ENCODE data around the gene GTF2E1.
A peak's percentile ranks its signal among the peaks of the same experiment; 100 is the strongest.
"Not testable (repeated sequence)": the region's sequence is repeated elsewhere in the genome, so short reads cannot be mapped to it uniquely, and the experiment has no call there.

Gene GTF2E1

GRCh38 chr3:120708408-120708807 lies 34.1 kb upstream of the GTF2E1 start:
- no peak overlapping the region for H3K27ac ChIP-seq
- H3K4me3 ChIP-seq (ENCODE audit: low read depth, low read length): no peak overlapping the region
- DNase-seq: no peak
- no peak for TF ChIP-seq CTCF (IDR thresholded peaks at IDR 0.05; ENCODE audit: low read depth, low read length)
- H3K27me3 ChIP-seq (ENCODE audit: insufficient read depth, low read depth, severe bottlenecking): no peaks in the 10 kb centered on the region
- no peaks in the 10 kb centered on the region for H3K9me3 ChIP-seq (ENCODE audit: severe bottlenecking)
- peaks cover 7% of the 10 kb centered on the region; the same call in 1 of the 2 replicates for H3K36me3 ChIP-seq

- Histone ChIP-seq H3K27ac (peak overlapping the region; percentile 69), H3K4me3 (ENCODE audit: low read depth, low read length) (peak overlapping the region; percentile 42), H3K27me3 (ENCODE audit: insufficient read depth, low read depth, severe bottlenecking) (no peaks in the 10 kb centered on the region), H3K36me3 (0 out of 2 replicates have a peak, but pooled peaks cover 6% of the 10 kb centered on the region), H3K9me3 (ENCODE audit: severe bottlenecking) (no peaks in the 10 kb centered on the region)
- DNase-seq: peak; percentile 30
- no peak for TF ChIP-seq CTCF (IDR thresholded peaks at IDR 0.05; ENCODE audit: low read depth, low read length)
Observed at GRCh38 chr3:120710369-120710768, 32.2 kb upstream of the GTF2E1 start.

- Histone ChIP-seq H3K4me3 (ENCODE audit: low read depth, low read length) (no peak overlapping the region), H3K9me3 (ENCODE audit: severe bottlenecking) (no peaks in the 10 kb centered on the region), H3K36me3 (peaks cover 2% of the 10 kb centered on the region; the same call in 1 of the 2 replicates), H3K27ac (no peak overlapping the region), H3K27me3 (ENCODE audit: insufficient read depth, low read depth, severe bottlenecking) (no peaks in the 10 kb centered on the region)
- no peak for TF ChIP-seq CTCF (IDR thresholded peaks at IDR 0.05; ENCODE audit: low read depth, low read length)
- no peak for DNase-seq
Observed at GRCh38 chr3:120713262-120713661, 29.3 kb upstream of the GTF2E1 start.

GRCh38 chr3:120719167-120719834 lies 23.2 kb upstream of the GTF2E1 start:
- DNase-seq: peak; percentile 36
- not testable (repeated sequence) for H3K36me3 ChIP-seq; H3K9me3 ChIP-seq (ENCODE audit: severe bottlenecking); H3K27me3 ChIP-seq (ENCODE audit: insufficient read depth, low read depth, severe bottlenecking); H3K4me3 ChIP-seq (ENCODE audit: low read depth, low read length)
- peak overlapping the region; percentile 54 for H3K27ac ChIP-seq

GRCh38 chr3:120726791-120727190 lies 15.8 kb upstream of the GTF2E1 start:
- H3K27ac ChIP-seq: no peak overlapping the region
- no peak for DNase-seq
- H3K4me3 ChIP-seq (ENCODE audit: low read depth, low read length): no peak overlapping the region
- H3K9me3 ChIP-seq (ENCODE audit: severe bottlenecking): no peaks in the 10 kb centered on the region
- H3K36me3 ChIP-seq: no peaks in the 10 kb centered on the region; the same call in 1 of the 2 replicates
- TF ChIP-seq CTCF (IDR thresholded peaks at IDR 0.05; ENCODE audit: low read depth, low read length): no peak
- no peaks in the 10 kb centered on the region for H3K27me3 ChIP-seq (ENCODE audit: insufficient read depth, low read depth, severe bottlenecking)

GRCh38 chr3:120730576-120731542 lies 11.7 kb upstream of the GTF2E1 start:
- Histone ChIP-seq H3K36me3 (no peaks in the 10 kb centered on the region; the same call in 1 of the 2 replicates), H3K9me3 (ENCODE audit: severe bottlenecking) (no peaks in the 10 kb centered on the region), H3K27ac (no peak overlapping the region), H3K27me3 (ENCODE audit: insufficient read depth, low read depth, severe bottlenecking) (no peaks in the 10 kb centered on the region), H3K4me3 (ENCODE audit: low read depth, low read length) (no peak overlapping the region)
- no peak for TF ChIP-seq CTCF (IDR thresholded peaks at IDR 0.05; ENCODE audit: low read depth, low read length)
- no peak for DNase-seq

GRCh38 chr3:120738006-120738405 lies 4.5 kb upstream of the GTF2E1 start:
- not testable (repeated sequence) for H3K36me3 ChIP-seq; H3K27me3 ChIP-seq (ENCODE audit: insufficient read depth, low read depth, severe bottlenecking); H3K27ac ChIP-seq; DNase-seq; H3K4me3 ChIP-seq (ENCODE audit: low read depth, low read length); H3K9me3 ChIP-seq (ENCODE audit: severe bottlenecking)
